ENCODE results near the gene ST8SIA2. TPM values are rescaled to one million over a fixed set of nuclear protein-coding genes. Genes with fewer than 3 reads are reported as not detected.
A peak's percentile ranks its signal among the peaks of the same experiment; 100 is the strongest.

The ST8SIA2 gene
- total and polyA plus RNA-seq, 2 experiments from 2014 or later: 0.87 to 1.1 TPM

DNA sequence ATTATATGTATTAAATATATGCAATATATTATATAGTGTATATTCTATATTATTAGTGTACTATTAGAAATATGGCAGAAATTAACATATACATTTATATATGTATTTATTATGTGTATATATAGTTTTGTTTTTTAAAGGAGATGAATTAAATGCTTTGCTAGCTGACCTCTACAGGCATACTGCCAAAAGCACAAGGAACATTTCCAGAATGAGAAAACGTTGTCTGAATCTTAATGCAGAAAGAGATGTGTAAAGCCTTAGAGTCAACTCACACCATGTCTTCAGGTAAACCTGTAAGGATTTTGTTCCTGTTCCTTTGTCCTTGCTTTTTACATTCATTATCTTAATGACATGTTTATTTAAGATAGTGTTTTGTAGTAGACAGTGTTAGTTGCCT lies 111.9 kb downstream of the ST8SIA2 start:
- Histone ChIP-seq H4K20me1 (ENCODE audit: insufficient read depth, poor library complexity, severe bottlenecking) (no peaks in the 10 kb centered on the region), H3K27me3 (peaks cover 4% of the 10 kb centered on the region), H3K4me2 (no peak overlapping the region), H3K27ac (no peak overlapping the region), H3K9me3 (ENCODE audit: low read depth) (no peaks in the 10 kb centered on the region), H3K79me2 (no peaks in the 10 kb centered on the region), H3K9me2 (replicated peaks; ENCODE audit: insufficient read depth) (no peaks in the 10 kb centered on the region), H3K36me3 (replicated peaks; ENCODE audit: insufficient read depth, low read depth) (no peaks in the 10 kb centered on the region), H2AFZ (no peak overlapping the region), H3K4me3 (no peak overlapping the region), H3K4me1 (ENCODE audit: insufficient read depth) (no peaks in the 10 kb centered on the region)
- WGBS (ENCODE audit: low lambda C conversion rate, missing lambda C conversion rate): 53% methylated on average over 1 of the region's 1 CpG
- TF ChIP-seq EZH2 (IDR thresholded peaks at IDR 0.05; ENCODE audit: borderline replicate concordance) (no peak), EZH2phosphoT487 (IDR thresholded peaks at IDR 0.05; ENCODE audit: low read depth, severe bottlenecking, unreplicated experiment) (no peak)
- TF ChIP-seq, protein P1, sequence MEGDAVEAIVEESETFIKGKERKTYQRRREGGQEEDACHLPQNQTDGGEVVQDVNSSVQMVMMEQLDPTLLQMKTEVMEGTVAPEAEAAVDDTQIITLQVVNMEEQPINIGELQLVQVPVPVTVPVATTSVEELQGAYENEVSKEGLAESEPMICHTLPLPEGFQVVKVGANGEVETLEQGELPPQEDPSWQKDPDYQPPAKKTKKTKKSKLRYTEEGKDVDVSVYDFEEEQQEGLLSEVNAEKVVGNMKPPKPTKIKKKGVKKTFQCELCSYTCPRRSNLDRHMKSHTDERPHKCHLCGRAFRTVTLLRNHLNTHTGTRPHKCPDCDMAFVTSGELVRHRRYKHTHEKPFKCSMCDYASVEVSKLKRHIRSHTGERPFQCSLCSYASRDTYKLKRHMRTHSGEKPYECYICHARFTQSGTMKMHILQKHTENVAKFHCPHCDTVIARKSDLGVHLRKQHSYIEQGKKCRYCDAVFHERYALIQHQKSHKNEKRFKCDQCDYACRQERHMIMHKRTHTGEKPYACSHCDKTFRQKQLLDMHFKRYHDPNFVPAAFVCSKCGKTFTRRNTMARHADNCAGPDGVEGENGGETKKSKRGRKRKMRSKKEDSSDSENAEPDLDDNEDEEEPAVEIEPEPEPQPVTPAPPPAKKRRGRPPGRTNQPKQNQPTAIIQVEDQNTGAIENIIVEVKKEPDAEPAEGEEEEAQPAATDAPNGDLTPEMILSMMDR (IDR thresholded peaks at IDR 0.05; ENCODE audit: poor library complexity): no peak
- DNase-seq (ENCODE audit: low spot score): no peak

- WGBS (ENCODE audit: low lambda C conversion rate, missing lambda C conversion rate): 87% methylated on average over 4 of the region's 4 CpGs
- Histone ChIP-seq H3K27me3 (peaks cover 3% of the 10 kb centered on the region), H4K20me1 (ENCODE audit: insufficient read depth, poor library complexity, severe bottlenecking) (no peaks in the 10 kb centered on the region), H3K9me3 (ENCODE audit: low read depth) (no peaks in the 10 kb centered on the region), H3K4me1 (ENCODE audit: insufficient read depth) (no peaks in the 10 kb centered on the region), H2AFZ (no peak overlapping the region), H3K4me3 (no peak overlapping the region), H3K27ac (no peak overlapping the region), H3K79me2 (no peaks in the 10 kb centered on the region), H3K4me2 (no peak overlapping the region), H3K36me3 (replicated peaks; ENCODE audit: insufficient read depth, low read depth) (no peaks in the 10 kb centered on the region), H3K9me2 (replicated peaks; ENCODE audit: insufficient read depth) (no peaks in the 10 kb centered on the region)
- no peak for DNase-seq (ENCODE audit: low spot score)
- TF ChIP-seq, protein P1 (IDR thresholded peaks at IDR 0.05; ENCODE audit: poor library complexity): no peak
- TF ChIP-seq EZH2phosphoT487 (IDR thresholded peaks at IDR 0.05; ENCODE audit: low read depth, severe bottlenecking, unreplicated experiment) (no peak), EZH2 (IDR thresholded peaks at IDR 0.05; ENCODE audit: borderline replicate concordance) (no peak)
These were observed 112.8 kb downstream of the ST8SIA2 start for GRCh38 chr15:92506506-92506905.

GRCh38 chr15:92510163-92510882 lies 116.6 kb downstream of the ST8SIA2 start:
- Histone ChIP-seq H3K27ac (no peak overlapping the region), H3K4me1 (ENCODE audit: insufficient read depth) (no peaks in the 10 kb centered on the region), H3K4me3 (no peak overlapping the region), H3K9me2 (replicated peaks; ENCODE audit: insufficient read depth) (no peaks in the 10 kb centered on the region), H2AFZ (no peak overlapping the region), H3K9me3 (ENCODE audit: low read depth) (no peaks in the 10 kb centered on the region), H3K36me3 (replicated peaks; ENCODE audit: insufficient read depth, low read depth) (no peaks in the 10 kb centered on the region), H3K79me2 (no peaks in the 10 kb centered on the region), H3K4me2 (no peak overlapping the region), H3K27me3 (no peaks in the 10 kb centered on the region), H4K20me1 (ENCODE audit: insufficient read depth, poor library complexity, severe bottlenecking) (no peaks in the 10 kb centered on the region)
- no peak for TF ChIP-seq EZH2 (IDR thresholded peaks at IDR 0.05; ENCODE audit: borderline replicate concordance)
- no peak for TF ChIP-seq EZH2phosphoT487 (IDR thresholded peaks at IDR 0.05; ENCODE audit: low read depth, severe bottlenecking, unreplicated experiment)
- TF ChIP-seq, protein P1 (IDR thresholded peaks at IDR 0.05; ENCODE audit: poor library complexity): no peak
- peak; percentile 17 for DNase-seq (ENCODE audit: low spot score)
- 62% methylated on average over 4 of the region's 4 CpGs for WGBS (ENCODE audit: low lambda C conversion rate, missing lambda C conversion rate)

Small RNAs within 50 kb of the gene (small RNA-seq; reads per million reads assigned to genes)
- gene RF01233: not detected

Measured in hepatocyte (in vitro differentiated cells).